Nucleus accumbens (tissue), 56 donors: Measurements from ENCODE around the gene AGBL4.

Experiments
- DNase-seq, 56 donors: peaks; one replicate each; lab custom pipeline; 2025; lab: John Stamatoyannopoulos, UW

The AGBL4 gene

DNA sequence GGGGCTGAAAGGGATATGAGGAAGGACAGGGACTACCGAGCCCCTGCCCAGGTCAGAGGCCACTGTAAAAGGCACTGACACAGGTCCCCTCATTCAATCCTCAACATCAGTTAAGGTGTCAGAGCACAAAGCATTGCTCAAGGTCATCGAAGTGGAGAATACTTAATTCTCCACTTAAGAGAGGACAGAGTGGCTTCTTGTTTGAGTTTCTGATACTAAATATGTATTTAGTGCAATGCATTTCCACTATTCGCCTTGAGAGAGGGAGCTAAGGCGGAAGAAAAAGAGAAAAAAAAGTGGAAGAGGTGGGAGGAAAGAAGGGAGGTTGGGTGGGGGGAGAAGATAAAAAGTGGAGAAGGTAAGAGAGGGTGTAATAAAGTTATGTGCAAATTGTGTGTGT is 1451.6 kb downstream of the AGBL4 start:
- no peak for DNase-seq

DNA sequence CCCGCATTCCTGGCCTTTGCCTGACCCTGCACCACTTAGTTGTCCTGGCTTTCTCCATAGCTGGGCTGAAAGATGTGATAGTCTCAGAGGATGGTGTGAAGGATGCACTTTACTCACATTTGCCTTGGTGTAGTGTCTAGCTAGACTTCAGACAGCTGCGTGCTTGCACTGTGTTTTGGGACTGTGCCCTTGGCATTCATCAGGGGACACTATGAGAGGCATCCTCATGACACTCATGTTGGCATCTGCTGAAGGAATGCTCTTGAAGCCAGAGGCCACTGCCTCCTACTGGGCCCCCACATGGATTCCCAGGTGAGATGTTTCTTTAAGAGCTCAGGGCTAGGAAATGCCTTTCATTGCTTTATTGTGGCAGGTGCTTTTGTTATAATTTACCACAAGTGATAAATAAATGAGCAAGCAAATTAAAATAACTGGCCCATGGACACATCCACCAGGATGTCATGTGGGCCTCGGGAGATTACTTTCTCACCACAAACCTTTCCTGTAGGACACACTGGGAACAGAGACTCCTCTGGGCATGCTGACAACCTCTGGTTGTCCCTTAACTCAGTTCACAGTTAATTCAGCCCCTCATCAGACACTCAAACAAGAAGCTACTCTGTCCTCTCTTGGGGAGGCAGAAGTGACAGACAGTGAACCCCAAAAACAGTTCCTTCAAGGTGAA is 1452.3 kb downstream of the AGBL4 start:
- no peak for DNase-seq

DNA sequence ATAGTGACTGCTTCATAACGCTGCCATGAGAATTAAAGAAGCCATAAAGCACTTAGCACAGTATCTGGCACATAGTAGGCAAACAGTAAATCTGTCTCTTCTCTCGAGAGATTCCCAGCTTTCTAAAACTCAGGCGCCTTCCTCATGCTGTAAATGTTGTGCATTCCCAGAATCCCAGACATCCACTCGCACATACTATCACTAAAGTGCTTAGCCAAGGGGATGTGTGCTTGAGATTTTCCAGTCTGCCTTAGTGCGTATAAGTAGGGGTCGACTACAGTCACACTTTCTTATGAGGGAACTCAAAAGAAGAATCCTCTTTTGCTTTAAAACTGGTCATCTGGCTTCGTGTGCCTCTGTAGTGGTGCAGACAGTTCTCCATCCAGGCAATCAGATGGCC is 1453.2 kb downstream of the AGBL4 start:
- no peak for DNase-seq

DNA sequence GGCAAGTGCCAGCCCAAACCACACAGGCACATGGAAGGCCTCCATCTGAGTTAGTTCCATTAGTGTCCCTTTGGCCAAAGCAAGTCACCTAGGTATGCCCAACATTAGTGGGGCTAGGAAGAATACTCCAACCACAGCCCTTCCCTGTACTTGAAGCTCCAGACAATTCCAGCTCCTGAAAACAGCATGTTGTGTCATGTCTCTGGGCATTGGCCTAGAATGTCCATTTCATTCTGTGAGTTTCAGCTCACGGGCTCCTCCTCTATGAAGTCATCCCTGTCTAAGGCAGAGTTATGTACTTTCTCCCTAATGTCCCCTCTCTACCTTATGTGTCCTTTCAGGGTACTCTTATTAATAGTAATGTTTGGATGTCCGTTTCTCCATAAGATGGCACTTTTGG is 1455.3 kb downstream of the AGBL4 start:
- no peak for DNase-seq

DNA sequence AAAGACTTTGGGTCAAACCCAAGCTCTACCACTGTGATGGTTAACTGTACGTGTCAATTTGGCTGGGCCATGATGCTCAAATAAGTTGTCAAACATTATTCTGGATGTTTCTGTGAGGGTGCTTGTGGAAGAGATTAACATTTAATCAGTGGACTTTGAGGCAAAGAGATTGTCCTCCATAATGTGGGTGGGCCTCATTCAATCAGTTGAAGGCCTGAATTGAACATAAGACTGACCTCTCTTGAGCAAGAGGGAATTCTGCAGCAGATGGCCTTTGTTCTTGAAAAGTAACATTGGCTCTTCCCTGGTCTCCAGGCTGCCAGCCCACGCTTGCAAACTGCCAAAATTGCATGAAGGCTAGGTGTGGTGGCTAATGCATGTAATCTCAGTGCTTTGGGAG is 1457.3 kb downstream of the AGBL4 start:
- no peak for DNase-seq

DNA sequence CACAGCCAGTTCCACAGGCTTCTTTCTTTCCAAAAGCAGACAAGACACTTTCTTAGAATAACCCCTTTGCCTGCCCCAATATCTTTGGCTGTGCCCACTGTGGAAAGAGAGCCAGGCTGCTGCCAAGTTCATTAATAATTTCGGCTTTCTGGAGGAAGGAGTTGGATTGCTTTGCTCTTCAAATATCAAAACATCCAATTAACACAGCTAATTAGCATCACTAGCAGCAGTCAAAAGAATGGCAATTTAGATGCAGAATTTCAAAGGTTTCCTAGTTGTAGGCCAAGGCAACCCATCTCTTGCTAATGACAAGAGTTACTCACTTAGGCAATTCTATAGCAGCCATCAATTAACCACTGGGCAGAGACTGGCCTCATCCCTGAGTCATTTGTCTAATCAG is 1460.7 kb downstream of the AGBL4 start:
- DNase-seq: peak in 3 of 56 donors; percentile 5 to 10 (median 6)

DNA sequence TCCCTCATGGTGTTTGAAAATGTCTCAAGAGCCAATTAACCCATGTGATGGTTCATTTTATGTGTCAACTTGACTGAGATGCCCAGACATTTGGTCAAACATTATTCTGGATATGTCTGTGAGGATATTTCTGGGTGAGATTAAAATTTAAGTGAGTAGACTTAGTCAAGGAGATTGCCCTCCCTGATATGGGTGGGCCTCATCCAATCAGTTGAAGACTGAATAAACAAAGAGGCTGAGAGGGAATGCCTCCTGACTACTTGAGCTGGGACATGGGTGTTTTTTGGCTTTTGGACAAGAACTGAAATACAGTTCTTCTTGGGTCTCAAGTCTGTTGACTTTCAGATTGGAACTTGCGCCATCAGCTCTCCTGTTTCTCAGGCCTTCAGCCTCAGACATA is 1462.3 kb downstream of the AGBL4 start:
- no peak for DNase-seq

DNA sequence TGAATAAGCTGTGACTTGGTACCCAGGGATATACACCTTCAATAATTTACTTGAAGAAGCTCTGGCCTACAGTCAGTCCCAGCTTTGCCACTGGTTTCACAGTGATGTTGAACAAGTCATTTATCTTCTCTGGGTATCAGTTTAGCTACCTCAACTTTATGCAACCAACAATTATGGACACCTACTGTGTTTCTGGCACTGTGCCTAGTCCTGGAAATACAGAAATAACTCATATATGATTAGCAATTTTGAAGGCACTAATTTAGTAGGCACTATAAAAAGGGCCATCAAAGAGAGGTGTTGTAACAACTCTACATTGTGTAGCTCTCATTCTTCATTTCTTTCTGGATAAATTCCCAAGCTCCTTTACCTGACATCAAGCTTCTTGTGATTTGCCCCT is 1463.2 kb downstream of the AGBL4 start:
- DNase-seq: no peak

DNA sequence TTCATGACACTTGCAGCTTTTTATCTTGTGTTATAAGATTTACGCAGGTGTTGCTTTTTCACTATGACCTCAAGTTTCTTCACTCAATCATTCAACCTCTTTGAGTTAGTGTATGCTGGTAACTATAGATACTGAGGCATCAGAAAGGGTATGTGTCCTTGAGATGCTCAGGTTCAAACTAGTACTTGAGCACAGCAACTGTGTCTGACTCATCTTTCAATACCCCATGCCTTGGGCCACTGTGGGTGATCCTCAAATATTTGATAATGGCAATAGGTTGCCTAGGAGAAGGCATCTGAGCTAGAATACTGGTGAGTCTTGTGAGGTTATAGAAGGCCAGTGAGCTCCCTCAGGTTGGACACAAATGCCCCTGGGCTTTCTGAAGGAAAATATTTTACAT is 1463.6 kb downstream of the AGBL4 start:
- no peak for DNase-seq

DNA sequence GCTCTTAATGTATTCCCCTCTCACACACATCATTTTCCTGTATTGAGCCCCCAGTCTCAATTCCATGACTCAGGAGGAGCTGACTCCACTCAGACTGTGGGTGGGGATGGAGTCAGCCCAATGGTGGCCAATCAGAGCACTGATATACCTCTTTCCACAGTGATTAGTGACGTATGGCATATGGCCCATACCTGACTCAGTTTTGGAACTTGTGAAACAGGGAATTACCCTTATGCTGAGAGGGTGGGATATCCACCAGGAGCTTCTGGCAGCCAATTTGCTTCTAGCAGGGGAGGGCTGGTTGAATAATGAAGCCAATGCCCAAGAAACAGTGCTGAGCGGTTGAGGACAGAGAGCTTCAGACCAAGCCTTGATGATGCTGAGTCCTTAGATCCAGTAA is 1465.4 kb downstream of the AGBL4 start:
- no peak for DNase-seq

DNA sequence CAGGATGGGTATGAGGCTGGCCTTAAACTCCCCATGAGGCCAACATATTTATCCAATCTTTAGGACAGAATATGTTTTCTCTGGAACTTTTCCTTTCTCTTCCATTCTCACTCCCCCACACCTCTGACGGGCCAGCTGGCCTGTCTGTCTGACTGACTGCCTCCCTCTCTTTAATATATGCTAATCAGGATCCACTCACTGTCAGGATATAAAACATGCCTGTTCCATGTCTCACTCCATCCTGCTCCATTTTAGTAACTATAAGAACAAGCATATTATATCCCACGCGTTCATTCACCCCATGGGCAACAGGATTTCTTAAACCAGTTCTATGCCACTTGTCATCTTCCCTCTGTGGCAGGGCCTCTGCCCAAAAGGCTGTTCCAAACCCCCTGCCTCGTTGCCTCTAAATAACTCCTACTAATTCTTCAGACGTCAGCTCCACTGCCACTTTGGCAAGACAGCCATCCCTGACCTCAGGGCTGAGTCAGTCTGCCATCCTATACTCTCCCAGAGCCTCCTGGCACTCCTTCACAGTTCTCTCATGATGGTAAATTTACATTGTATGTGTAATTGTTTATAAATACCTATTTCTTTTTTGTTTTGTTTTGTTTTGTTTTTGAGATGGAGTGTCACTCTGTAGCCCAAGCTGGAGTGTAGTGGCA is 1467.4 kb downstream of the AGBL4 start:
- DNase-seq: no peak

DNA sequence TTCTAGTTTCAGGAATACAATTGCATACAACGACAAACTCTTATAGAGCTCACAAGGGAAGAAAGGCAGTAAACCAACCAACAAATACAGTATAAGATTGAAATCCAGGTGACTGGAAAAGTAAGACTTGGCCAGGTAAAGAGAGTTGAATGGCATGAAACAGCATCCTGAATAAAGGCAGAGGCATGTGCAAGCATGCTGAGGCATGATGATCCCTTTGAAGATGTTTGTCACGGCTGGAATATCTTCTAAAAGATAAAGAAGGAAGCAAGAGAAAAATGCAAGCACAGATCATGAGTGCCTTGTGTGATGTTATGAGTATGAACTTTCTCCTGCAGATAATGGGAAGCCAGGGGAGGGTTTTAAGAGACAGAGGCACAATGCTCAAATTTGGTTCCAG is 1468.5 kb downstream of the AGBL4 start:
- no peak for DNase-seq

DNA sequence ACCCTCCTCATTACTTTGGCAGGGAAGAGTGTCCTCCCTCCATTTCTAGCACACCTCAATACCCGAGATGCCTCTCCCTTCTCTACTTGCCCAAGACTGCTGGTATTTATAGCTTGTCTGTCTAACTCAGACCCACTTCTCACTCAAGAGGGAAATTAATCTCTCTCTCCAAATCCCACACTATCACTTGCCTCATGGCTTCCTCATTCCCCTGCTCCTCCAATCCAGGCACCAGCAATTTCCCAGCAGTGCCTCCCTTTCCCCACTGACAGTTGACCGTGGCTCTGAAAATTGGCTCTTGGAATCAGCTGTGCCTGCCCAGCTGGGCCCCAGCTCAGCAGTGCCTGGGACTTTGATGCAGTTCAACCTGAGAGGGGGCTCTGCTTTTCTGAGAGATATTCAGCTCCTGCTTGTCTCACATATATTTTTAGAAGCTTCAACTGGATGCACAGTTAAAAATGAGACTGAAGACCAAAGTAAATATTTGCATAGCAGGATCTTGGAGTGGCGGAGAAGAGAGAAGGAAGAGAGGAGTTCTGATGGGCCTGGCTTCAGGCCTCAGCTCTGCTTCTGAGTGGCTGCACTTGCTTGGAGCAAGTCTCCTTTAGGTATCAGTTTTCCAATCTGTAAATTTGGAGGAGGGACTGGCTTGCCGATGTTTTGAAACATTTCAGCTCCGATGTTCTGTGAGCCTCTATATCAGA is 1470.7 kb downstream of the AGBL4 start:
- DNase-seq: no peak

DNA sequence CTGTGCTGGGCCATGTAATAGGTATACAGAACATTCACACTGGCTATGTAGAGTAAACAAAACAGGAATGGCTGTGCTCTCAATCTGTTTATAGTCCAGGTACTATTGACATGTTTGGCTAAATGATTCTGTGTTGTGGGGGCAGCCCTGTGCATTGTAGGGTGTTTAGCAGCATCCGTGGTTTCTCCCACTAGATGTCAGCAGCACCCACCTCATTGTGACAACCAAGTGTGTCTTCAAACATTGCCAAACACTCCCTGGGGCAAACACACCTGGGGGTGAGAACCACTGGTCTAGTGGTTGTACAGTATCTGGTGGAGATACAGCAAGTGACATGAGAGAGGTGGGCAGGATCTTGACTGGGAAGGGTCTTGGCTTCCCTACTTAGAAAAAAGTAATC is 1471.3 kb downstream of the AGBL4 start:
- DNase-seq: peak in 3 of 56 donors; percentile 4 to 14 (median 6)

DNA sequence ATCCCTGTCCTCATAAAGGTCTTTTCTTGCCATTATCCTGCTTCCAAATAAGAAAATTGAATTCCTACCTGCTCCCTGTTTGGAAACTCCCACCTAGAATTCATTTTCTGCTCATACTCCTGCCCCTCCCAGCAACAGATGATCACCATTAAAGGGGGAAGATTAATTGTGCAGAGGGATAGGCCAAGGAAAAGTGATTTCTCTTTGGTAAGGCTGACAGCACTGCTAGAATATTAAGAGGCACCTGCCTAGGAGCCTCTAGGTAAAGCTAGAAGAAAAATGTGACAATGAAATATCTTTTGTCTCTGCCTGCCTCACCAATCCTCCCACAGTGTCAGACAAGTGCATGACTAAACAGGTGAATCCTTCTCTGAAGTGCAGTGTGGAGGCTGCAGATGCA is 1474.8 kb downstream of the AGBL4 start:
- no peak for DNase-seq

DNA sequence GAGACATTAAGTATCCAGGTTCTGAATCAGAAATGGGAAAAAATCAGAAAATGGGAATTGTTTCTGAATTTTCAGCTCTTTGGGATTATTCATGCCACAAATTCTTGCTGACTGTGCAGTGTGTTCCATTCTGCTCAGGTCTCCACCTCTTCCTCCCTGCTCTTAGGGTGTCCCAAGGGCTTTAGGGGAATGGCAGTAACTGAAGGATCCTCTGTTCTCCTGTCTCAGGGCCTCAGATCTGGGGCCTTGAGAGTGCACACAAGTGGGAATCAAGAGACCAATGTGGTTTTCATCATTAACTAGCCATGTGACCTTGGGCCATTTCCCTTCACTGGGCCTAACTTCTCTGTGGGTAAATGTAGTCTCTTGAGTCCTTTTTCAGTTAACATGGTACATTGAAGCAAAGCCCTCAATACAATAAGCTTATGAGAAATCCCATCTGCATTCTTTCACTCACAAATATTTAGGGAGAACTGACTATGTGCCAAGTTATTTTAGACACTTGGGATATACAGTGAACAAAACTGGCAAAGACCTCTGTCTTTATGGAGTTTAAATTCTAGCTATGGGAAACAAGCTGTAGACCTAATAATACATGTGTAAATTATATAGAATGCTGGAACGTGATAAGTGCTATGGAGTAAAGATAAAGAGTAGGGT is 1476.1 kb downstream of the AGBL4 start:
- DNase-seq: no peak

DNA sequence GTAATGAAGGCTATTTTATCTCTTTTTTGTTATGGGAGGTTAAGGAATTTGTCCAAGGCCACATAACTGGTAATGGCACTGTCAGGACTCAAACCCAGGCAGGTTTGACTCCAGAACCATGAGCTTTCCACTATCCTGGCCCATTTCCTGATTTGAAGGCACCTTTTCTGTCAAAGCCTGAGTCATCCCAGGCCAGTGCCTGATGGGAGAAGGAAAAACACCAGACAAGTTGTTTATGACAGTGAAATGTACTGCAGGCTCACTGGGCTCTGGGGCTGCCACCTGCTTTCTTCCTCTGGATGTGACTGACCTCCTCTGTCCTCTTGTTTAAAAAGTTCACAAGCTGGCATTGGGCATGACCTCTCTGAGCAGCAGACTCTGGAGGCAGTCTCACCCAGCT is 1479.9 kb downstream of the AGBL4 start:
- no peak for DNase-seq

DNA sequence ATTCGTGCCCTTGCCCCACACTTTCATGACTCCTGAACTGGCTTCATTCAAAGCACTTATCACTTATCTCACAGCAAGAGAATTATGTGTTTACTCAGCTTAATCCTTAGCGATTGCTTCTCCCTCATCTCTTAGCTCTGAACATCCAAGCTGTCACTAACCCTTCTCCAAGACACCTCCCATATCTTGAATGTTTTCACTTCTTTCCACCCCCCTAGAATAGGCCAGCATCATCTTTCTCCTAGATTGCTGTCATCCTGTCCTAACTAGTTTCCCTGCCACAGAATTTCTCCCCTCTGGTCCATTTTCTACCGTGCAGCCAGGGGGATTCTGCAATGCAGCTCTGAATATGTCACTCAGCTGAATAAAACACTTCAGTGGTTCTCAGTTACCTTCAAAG is 1483.2 kb downstream of the AGBL4 start:
- no peak for DNase-seq

DNA sequence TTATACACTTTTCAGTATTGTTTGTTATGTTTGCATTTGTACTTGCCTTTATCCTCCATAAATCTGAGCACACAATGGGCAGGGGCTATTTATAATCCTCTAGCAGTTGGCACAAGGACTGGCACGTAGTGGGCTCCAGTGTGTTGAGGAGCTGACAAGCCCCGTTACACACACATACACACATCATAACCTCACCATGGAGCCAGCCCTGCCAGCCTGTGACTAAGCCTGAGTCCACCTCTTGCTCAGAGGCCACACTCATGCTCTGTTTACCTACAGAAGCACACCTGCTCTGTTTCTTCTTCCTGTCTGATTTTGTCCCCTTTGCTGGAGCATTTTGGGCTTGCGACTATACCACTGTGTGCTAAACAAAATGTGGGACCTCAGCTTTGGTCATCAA is 1487.3 kb downstream of the AGBL4 start:
- no peak for DNase-seq

DNA sequence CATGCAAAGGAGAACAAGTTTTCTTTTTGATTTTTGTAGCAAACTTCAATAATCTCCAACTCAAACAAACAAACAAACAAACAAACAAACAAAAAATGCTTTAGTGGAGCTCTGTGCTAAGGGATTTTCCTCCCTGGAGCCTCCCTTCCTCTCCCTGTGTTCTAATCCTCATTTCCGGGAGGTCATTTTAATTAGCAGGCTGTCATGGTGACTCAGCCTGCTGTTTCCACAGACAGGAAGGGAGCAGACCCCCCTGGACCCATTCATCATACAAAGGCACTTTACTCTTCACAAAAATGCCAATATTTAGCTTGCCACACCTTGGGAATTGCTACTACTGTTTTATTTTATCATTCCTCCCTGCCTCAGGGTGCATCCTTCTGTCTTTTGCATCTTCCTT is 1490.8 kb downstream of the AGBL4 start:
- DNase-seq: no peak

DNA sequence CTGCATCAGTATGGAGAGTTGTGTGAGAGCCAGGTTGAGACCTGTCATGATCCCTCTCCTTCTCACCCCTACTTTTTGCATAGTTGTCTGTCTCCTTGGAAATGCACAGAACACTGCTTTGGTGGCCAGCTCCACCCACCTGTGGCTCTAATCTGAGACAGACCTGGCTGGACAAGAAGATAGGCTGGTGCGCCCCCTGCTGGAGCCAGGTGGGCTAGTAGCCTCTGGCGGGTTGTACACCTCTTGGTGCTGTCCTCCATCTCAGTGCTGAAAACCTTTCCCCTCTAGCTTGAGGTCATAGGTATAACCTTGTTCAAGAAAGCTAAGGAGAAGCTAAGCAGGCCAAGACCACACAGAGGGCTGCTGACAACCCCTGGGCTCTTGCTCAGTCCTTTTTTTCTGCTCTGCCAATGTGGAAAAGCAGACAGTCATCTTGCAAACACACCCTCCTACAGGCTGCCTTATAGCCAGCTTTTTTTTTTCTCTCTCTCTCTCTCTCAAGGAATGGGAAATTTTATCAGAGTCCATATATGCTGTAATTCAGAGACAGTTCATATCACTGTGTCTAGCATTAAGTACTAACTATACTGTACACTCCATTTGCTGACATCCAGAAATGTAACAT is 1492.9 kb downstream of the AGBL4 start:
- peak in 43 of 56 donors; percentile 2 to 78 (median 26) for DNase-seq
